Muscle of leg (tissue), 16 donors: ENCODE results near the gene IGLL1. TPM values are rescaled to one million over a fixed set of nuclear protein-coding genes. Genes with fewer than 3 reads are reported as not detected.
"Not testable (repeated sequence)": the region's sequence is repeated elsewhere in the genome, so short reads cannot be mapped to it uniquely, and the experiment has no call there.

Experiments used
- DNase-seq: peaks from one replicate; pipeline ENCODE4 v3.0.0; 2013
- H3K27ac ChIP-seq: one replicate; pipeline ENCODE4 v1.5.1; 2013; ENCODE audit warnings: mild to moderate bottlenecking, low read length, control low read depth
- H3K27me3 ChIP-seq: one replicate; pipeline ENCODE4 v1.6.1; 2013; ENCODE audit warnings: low read length; ENCODE audit not compliant: control insufficient read depth, insufficient read depth
- H3K36me3 ChIP-seq: one replicate; pipeline ENCODE4 v1.6.1; 2013; ENCODE audit warnings: low read length; ENCODE audit not compliant: control insufficient read depth, insufficient read depth
- H3K4me1 ChIP-seq: one replicate; pipeline ENCODE4 v1.6.1; 2013; ENCODE audit warnings: low read length; ENCODE audit not compliant: control insufficient read depth, insufficient read depth
- H3K4me3 ChIP-seq: one replicate; pipeline ENCODE4 v1.5.1; 2013; ENCODE audit warnings: low read length, control low read depth
- H3K9me3 ChIP-seq: replicated peaks from 2 replicates; pipeline ENCODE4 v1.6.1; 2013; ENCODE audit warnings: low read depth, low read length; ENCODE audit not compliant: control insufficient read depth
- WGBS: methylation state at CpG from one replicate; pipeline ENCODE4 v1.1.5; 2013; ENCODE audit warnings: missing lambda C conversion rate; ENCODE audit not compliant: insufficient coverage; 5-methylcytosine and 5-hydroxymethylcytosine counted together
- long read RNA-seq, 11 donors: transcript quantifications; one replicate each; lab custom pipeline, GENCODE V29; 2026
- polyA plus RNA-seq, 8 donors: library from polyadenylated mRNA; unstranded; fragments of 120-200 nt; gene quantifications; one replicate each; pipeline versions ENCODE4 v1.2.1 to v1.2.3, GENCODE V29; 2013; ENCODE audit warnings: inconsistent platforms in 1 of 8, low replicate concordance in 1 of 8; ENCODE audit not compliant: insufficient read length in 8 of 8, insufficient read depth in 1 of 8
- total RNA-seq: library from RNA; stranded (reverse); fragments of 120-200 nt; gene quantifications from one replicate; pipeline ENCODE4 v1.2.4, GENCODE V29; 2013

The IGLL1 gene
- 0.13 TPM for total RNA-seq
- polyA plus RNA-seq, result 1 to 10 TPM in 2 of 8 donors, under 1 TPM in 6; 0.32 to 1.7 (median 0.85) TPM
- long read RNA-seq, donor 1, result 0 reads
- long read RNA-seq, donor 2, result 0 reads
- long read RNA-seq, donor 3, partial matches to known transcripts, result 0 of 1 reads
- long read RNA-seq, donor 3, other reads (novel, unspliced or antisense), result 0 of 1 reads
- long read RNA-seq, donor 4, result 0 reads
- long read RNA-seq, donor 5, partial matches to known transcripts, result 0 of 1 reads
- long read RNA-seq, donor 5, other reads (novel, unspliced or antisense), result 0 of 1 reads
- long read RNA-seq, donor 6, partial matches to known transcripts, result 0 of 1 reads
- long read RNA-seq, donor 6, other reads (novel, unspliced or antisense), result 0 of 1 reads
- long read RNA-seq, donor 7, partial matches to known transcripts, result 0 of 3 reads
- long read RNA-seq, donor 7, other reads (novel, unspliced or antisense), result 0 of 3 reads
- long read RNA-seq, donor 8, result 0 reads
- long read RNA-seq, donor 9, partial matches to known transcripts, result 0 of 1 reads
- long read RNA-seq, donor 9, other reads (novel, unspliced or antisense), result 0 of 1 reads
- long read RNA-seq, donor 10, result 0 reads
- long read RNA-seq, donor 11, result 0 reads

- DNase-seq, result no peak
- WGBS, result 81% methylated on average over 12 of the region's 12 CpGs
- Histone ChIP-seq H3K4me1 (no peaks in the 10 kb centered on the region), H3K36me3 (no peaks in the 10 kb centered on the region), H3K9me3 (no peaks in the 10 kb centered on the region), H3K4me3 (no peak within 1 kb of the TSS), H3K27ac (no peak within 1 kb of the TSS), H3K27me3 (peaks cover 2% of the 10 kb centered on the region)
Measured at GRCh38 chr22:23579870-23580575, at the start of gene IGLL1. TSS of gene IGLL1 (minus strand) at chr22:23580290. CDS start at chr22:23580190, 100 bp downstream.

- H3K4me3 ChIP-seq, H3K27me3 ChIP-seq, H3K9me3 ChIP-seq, H3K36me3 ChIP-seq, H3K27ac ChIP-seq, DNase-seq, H3K4me1 ChIP-seq: not testable (repeated sequence)
- 100% methylated on average over 2 of the region's 6 CpGs for WGBS
Measured at GRCh38 chr22:23628056-23628743, 48.1 kb upstream of the IGLL1 start.

- 42% methylated on average over 2 of the region's 3 CpGs for WGBS
- H3K27ac ChIP-seq, result not testable (repeated sequence)
- peak; percentile 13 for DNase-seq
Measured at GRCh38 chr22:23627401-23628055, 47.4 kb upstream of the IGLL1 start.

GRCh38 chr22:23626286-23626975, 46.3 kb upstream of the IGLL1 start:
- no peak overlapping the region for H3K27ac ChIP-seq
- no peak overlapping the region for H3K4me3 ChIP-seq
- H3K9me3 ChIP-seq, result no peaks in the 10 kb centered on the region
- H3K4me1 ChIP-seq, result no peaks in the 10 kb centered on the region
- WGBS, result no CpG with 5 or more reads among the region's 2 CpGs
- no peak for DNase-seq
- H3K36me3 ChIP-seq, result no peaks in the 10 kb centered on the region
- H3K27me3 ChIP-seq, result no peaks in the 10 kb centered on the region

More at GRCh38 chr22:23627401-23628055, 47.4 kb upstream of the IGLL1 start:
- not testable (repeated sequence) for H3K36me3 ChIP-seq, H3K4me1 ChIP-seq, H3K27me3 ChIP-seq, H3K4me3 ChIP-seq, H3K9me3 ChIP-seq

- Histone ChIP-seq H3K36me3 (no peaks in the 10 kb centered on the region), H3K27me3 (no peaks in the 10 kb centered on the region), H3K4me1 (no peaks in the 10 kb centered on the region), H3K4me3 (no peak overlapping the region), H3K9me3 (no peaks in the 10 kb centered on the region), H3K27ac (no peak overlapping the region)
- no peak for DNase-seq
- WGBS, result no CpG with 5 or more reads among the region's 2 CpGs
Measured at GRCh38 chr22:23622634-23623033, 42.5 kb upstream of the IGLL1 start.

- H3K9me3 ChIP-seq, H3K4me3 ChIP-seq, H3K27me3 ChIP-seq, H3K36me3 ChIP-seq, H3K27ac ChIP-seq, DNase-seq, H3K4me1 ChIP-seq: not testable (repeated sequence)
- WGBS, result 91% methylated on average over 1 of the region's 2 CpGs
Measured at GRCh38 chr22:23621916-23622315, 41.8 kb upstream of the IGLL1 start.

- DNase-seq, result no peak
Measured at GRCh38 chr22:23621082-23621780, 41.1 kb upstream of the IGLL1 start.

GRCh38 chr22:23613193-23613972, 33.3 kb upstream of the IGLL1 start:
- Histone ChIP-seq H3K27ac (no peak overlapping the region), H3K36me3 (no peaks in the 10 kb centered on the region), H3K4me1 (no peaks in the 10 kb centered on the region), H3K27me3 (no peaks in the 10 kb centered on the region), H3K9me3 (no peaks in the 10 kb centered on the region), H3K4me3 (no peak overlapping the region)
- no peak for DNase-seq
- 81% methylated on average over 4 of the region's 7 CpGs for WGBS

More at GRCh38 chr22:23621082-23621780, 41.1 kb upstream of the IGLL1 start:
- Histone ChIP-seq H3K27ac (no peak overlapping the region), H3K9me3 (no peaks in the 10 kb centered on the region), H3K27me3 (no peaks in the 10 kb centered on the region), H3K4me1 (no peaks in the 10 kb centered on the region), H3K4me3 (no peak overlapping the region), H3K36me3 (no peaks in the 10 kb centered on the region)
- WGBS, result 68% methylated on average over 7 of the region's 9 CpGs
